ENCODE data around the gene FTMT. TPM values are rescaled to one million over a fixed set of nuclear protein-coding genes. Genes with fewer than 3 reads are reported as not detected.
"Not testable (repeated sequence)": the region's sequence is repeated elsewhere in the genome, so short reads cannot be mapped to it uniquely, and the experiment has no call there.

Gene FTMT
- total RNA-seq (not detected), polyA plus RNA-seq (ENCODE audit: insufficient read length in 6 of 6) (not detected)
- long read RNA-seq, donor 1: 0 reads
- long read RNA-seq, donor 2: 0 reads
- long read RNA-seq, donor 3: 0 reads
- long read RNA-seq, donor 4: 0 reads
- long read RNA-seq, donor 5: 0 reads
- long read RNA-seq, donor 6: 0 reads
- long read RNA-seq, donor 7: 0 reads
- long read RNA-seq, donor 8: 0 reads
- long read RNA-seq, donor 9: 0 reads
- long read RNA-seq, donor 10: 0 reads
- long read RNA-seq, donor 11: 0 reads
- long read RNA-seq, donor 12: 0 reads

DNA sequence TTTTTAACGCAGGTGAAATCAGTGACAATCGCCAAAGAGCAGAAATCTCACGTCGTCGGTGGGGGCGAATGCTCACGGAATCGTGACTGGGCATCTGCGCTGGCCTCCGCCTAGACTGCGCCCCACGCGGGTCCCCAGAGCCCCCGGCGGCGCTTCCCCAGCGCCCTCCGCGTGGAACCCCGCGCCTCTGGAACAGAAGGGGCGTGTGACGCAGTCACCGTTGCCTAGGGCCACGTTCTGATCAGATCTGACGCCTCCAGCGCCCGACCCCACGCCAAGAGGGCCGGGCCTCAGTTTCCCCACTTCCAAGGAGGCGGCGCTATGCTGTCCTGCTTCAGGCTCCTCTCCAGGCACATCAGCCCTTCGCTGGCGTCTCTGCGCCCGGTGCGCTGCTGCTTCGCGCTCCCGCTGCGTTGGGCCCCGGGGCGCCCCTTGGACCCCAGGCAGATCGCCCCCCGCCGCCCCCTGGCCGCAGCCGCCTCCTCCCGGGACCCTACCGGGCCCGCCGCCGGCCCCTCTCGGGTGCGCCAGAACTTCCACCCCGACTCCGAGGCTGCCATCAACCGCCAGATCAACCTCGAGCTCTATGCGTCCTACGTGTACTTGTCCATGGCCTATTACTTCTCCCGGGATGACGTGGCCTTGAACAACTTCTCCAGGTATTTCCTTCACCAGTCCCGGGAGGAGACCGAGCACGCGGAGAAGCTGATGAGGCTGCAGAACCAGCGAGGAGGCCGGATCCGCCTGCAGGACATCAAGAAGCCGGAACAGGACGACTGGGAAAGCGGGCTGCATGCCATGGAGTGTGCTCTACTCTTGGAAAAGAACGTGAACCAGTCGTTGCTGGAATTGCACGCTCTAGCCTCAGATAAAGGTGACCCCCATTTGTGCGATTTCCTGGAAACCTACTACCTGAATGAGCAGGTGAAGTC lies at the start of gene FTMT:
FTMT (plus strand) TSS at position 240 of the 932 bp plus-strand sequence; CDS start at position 322, 82 bp downstream.
- ATAC-seq (no peak), DNase-seq (peak in 1 of 4 donors; percentile 72)
- no peak within 1 kb of the TSS for H3K4me3 ChIP-seq
- no peak within 1 kb of the TSS for H3K27ac ChIP-seq
- H3K36me3 ChIP-seq: no peaks in the 10 kb centered on the region
- no peaks in the 10 kb centered on the region for H3K4me1 ChIP-seq
- TF ChIP-seq, protein P1, sequence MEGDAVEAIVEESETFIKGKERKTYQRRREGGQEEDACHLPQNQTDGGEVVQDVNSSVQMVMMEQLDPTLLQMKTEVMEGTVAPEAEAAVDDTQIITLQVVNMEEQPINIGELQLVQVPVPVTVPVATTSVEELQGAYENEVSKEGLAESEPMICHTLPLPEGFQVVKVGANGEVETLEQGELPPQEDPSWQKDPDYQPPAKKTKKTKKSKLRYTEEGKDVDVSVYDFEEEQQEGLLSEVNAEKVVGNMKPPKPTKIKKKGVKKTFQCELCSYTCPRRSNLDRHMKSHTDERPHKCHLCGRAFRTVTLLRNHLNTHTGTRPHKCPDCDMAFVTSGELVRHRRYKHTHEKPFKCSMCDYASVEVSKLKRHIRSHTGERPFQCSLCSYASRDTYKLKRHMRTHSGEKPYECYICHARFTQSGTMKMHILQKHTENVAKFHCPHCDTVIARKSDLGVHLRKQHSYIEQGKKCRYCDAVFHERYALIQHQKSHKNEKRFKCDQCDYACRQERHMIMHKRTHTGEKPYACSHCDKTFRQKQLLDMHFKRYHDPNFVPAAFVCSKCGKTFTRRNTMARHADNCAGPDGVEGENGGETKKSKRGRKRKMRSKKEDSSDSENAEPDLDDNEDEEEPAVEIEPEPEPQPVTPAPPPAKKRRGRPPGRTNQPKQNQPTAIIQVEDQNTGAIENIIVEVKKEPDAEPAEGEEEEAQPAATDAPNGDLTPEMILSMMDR (IDR thresholded peaks at IDR 0.05): no peak
- no peaks in the 10 kb centered on the region for H3K27me3 ChIP-seq
- peaks cover 0 to 22% of the 10 kb centered on the region in 2 donors for H3K9me3 ChIP-seq
- intact Hi-C loops (cut with DNase I): no loop called here

DNA sequence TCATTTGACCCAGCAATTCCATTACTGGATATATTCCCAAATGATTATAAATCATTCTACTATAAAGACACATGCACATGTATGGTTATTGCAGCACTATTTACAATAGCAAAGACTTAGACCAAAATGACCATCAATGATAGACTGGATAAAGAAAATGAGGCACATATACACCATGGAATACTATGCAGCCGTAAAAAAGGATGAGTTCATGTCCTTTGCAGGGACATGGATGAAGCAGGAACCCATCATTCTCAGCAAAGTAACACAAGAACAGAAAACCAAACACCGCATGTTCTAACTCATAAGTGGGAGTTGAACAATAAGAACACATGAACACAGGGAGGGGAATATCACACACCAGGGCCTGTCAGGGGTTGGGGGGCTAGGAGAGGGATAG lies 46.4 kb upstream of the FTMT start:
- H3K9me3 ChIP-seq; H3K27me3 ChIP-seq; ATAC-seq; H3K4me3 ChIP-seq; H3K27ac ChIP-seq; intact Hi-C loops (cut with DNase I); DNase-seq; H3K36me3 ChIP-seq; H3K4me1 ChIP-seq: not testable (repeated sequence)

DNA sequence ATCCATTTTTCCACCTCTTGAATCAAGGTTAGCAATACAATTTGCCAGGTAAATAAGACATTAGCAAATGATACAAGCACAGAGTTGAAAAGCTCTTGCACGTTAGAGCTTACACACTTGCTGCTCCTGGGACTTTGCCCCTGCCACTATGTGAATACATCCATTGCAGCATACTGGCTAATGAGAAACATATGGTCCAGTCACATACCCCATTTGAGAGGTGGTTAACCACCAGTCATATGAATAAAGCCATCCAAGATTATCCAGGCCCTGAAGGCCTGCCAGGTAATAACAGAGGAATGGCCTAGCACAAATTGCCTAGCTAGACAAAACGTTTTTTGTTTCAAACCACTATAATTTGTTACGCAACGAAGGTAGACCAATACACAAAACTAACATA lies 45.8 kb upstream of the FTMT start:
- Histone ChIP-seq H3K9me3 (peaks cover 0 to 8% of the 10 kb centered on the region in 2 donors), H3K36me3 (no peaks in the 10 kb centered on the region), H3K4me3 (no peak overlapping the region), H3K27ac (no peak overlapping the region), H3K27me3 (no peaks in the 10 kb centered on the region), H3K4me1 (no peaks in the 10 kb centered on the region)
- DNase-seq (no peak), ATAC-seq (no peak)
- TF ChIP-seq, protein P1 (IDR thresholded peaks at IDR 0.05): no peak
- intact Hi-C loops (cut with DNase I): no loop called here

DNA sequence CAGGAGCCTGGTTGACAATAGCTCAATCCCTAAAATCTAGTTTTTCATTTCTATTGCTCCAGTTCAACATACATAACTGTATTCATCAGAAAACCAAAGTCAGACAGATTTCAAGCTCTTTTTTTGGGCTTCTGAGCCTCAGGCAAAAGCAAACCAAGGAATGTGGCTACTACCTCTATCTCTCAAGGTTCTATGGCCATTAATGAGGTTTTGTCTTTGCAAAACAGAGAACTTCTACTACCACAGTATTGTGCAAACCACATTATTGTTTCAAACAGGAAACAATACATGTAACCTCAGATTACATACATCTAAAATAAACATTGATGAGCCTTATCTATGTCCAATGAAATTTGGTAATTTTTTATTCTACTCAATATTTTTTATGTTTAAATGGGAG lies 35.5 kb upstream of the FTMT start:
- DNase-seq (no peak), ATAC-seq (no peak)
- no peaks in the 10 kb centered on the region for H3K36me3 ChIP-seq
- intact Hi-C loops (cut with DNase I): no loop called here
- no peaks in the 10 kb centered on the region for H3K4me1 ChIP-seq
- H3K27ac ChIP-seq: no peak overlapping the region
- TF ChIP-seq, protein P1 (IDR thresholded peaks at IDR 0.05): no peak
- no peaks in the 10 kb centered on the region for H3K27me3 ChIP-seq
- peaks cover 0 to 8% of the 10 kb centered on the region in 2 donors for H3K9me3 ChIP-seq
- no peak overlapping the region for H3K4me3 ChIP-seq

DNA sequence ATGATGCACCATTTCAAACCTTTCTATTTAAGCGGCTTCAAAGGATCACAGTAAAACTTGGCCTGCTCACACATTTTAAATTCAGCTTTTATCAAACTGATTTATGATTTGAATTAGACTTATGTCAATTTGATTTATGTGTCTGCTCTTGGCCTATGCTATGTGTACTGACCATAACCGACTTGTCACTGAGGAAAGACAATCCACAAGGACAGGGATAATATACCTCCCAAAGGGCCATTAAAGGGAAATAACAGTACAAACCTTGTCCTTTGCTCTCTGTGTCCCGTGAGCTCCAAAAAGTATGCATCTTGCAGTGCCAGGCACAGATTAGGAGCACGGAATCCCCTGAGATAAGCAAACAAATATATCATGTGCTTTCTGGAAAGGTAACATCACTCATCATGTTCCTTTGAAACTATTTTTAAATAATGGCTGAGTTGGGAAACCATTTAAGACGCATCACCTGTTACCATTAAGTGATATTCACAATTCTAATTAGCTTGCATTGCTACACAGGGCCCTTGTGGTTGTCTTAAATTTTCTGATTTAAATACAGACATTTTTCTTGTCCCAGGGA lies 31.9 kb upstream of the FTMT start:
- Histone ChIP-seq H3K27ac (no peak overlapping the region), H3K36me3 (no peaks in the 10 kb centered on the region), H3K4me3 (no peak overlapping the region), H3K27me3 (no peaks in the 10 kb centered on the region), H3K4me1 (no peaks in the 10 kb centered on the region), H3K9me3 (peaks cover 0 to under 1% of the 10 kb centered on the region in 2 donors)
- TF ChIP-seq, protein P1 (IDR thresholded peaks at IDR 0.05): no peak
- DNase-seq (no peak), ATAC-seq (no peak)
- intact Hi-C loops (cut with DNase I): no loop called here
